Glutamatergic neuron (in vitro differentiated cells): ENCODE results near the gene LAMC2. TPM values are rescaled to one million over a fixed set of nuclear protein-coding genes. Genes with fewer than 3 reads are reported as not detected.
A peak's percentile ranks its signal among the peaks of the same experiment; 100 is the strongest.

Experiments used
- DNase-seq: peaks from one replicate; pipeline ENCODE4 v3.0.0; 2022
- H3K27ac Mint-ChIP-seq: one replicate; pipeline ENCODE4 v1.8.0; 2020; ENCODE audit warnings: mild to moderate bottlenecking, mixed read lengths, inconsistent platforms; ENCODE audit not compliant: unreplicated experiment
- H3K27me3 Mint-ChIP-seq: one replicate; pipeline ENCODE4 v1.8.0; 2020; ENCODE audit warnings: mild to moderate bottlenecking, moderate library complexity, mixed read lengths, inconsistent platforms; ENCODE audit not compliant: unreplicated experiment
- H3K36me3 Mint-ChIP-seq: one replicate; pipeline ENCODE4 v1.8.0; 2020; ENCODE audit warnings: mild to moderate bottlenecking, mixed read lengths, inconsistent platforms; ENCODE audit not compliant: unreplicated experiment
- H3K4me1 Mint-ChIP-seq: one replicate; pipeline ENCODE4 v1.8.0; 2020; ENCODE audit warnings: mild to moderate bottlenecking, low read depth, mixed read lengths, inconsistent platforms; ENCODE audit not compliant: unreplicated experiment
- H3K4me3 Mint-ChIP-seq: one replicate; pipeline ENCODE4 v1.8.0; 2020; ENCODE audit warnings: mild to moderate bottlenecking, mixed read lengths, inconsistent platforms; ENCODE audit not compliant: unreplicated experiment
- H3K9me3 Mint-ChIP-seq: one replicate; pipeline ENCODE4 v1.8.0; 2020; ENCODE audit warnings: mild to moderate bottlenecking, moderate library complexity, mixed read lengths, inconsistent platforms; ENCODE audit not compliant: unreplicated experiment
- CTCF ChIP-seq: fragments of 200-600 bp; sonication (generic); IDR thresholded peaks from one replicate; pipeline ENCODE4 v1.5.0; 2021; ENCODE audit not compliant: partially characterized antibody, unreplicated experiment
- long read RNA-seq: library from polyadenylated mRNA; unstranded; transcript quantifications from one replicate; pipeline ENCODE4 v2.0.0, GENCODE V29; 2020; ENCODE audit not compliant: unreplicated experiment
- total RNA-seq: library from RNA; stranded (reverse); fragmentation: NEBNext Ultra II Directional; extraction: Animal tissue kit (Norgen Biotek cat#: 25700); gene quantifications from one replicate; pipeline ENCODE4 v1.2.1, GENCODE V29; 2021; ENCODE audit not compliant: unreplicated experiment

The LAMC2 gene
- total RNA-seq, result 2.8 TPM
- long read RNA-seq, partial matches to known transcripts, result 1 of 1 reads
- long read RNA-seq, other reads (novel, unspliced or antisense), result 0 of 1 reads

- TF ChIP-seq CTCF, result no peak
- H3K27me3 Mint-ChIP-seq, result peaks cover 2% of the 10 kb centered on the region
- peaks cover 3% of the 10 kb centered on the region for H3K9me3 Mint-ChIP-seq
- peak; percentile 75 for DNase-seq
- H3K4me1 Mint-ChIP-seq, result peaks cover 2% of the 10 kb centered on the region
- no peak within 1 kb of the TSS for H3K27ac Mint-ChIP-seq
- H3K36me3 Mint-ChIP-seq, result no peaks in the 10 kb centered on the region
- peak within 1 kb of the TSS; percentile 86 for H3K4me3 Mint-ChIP-seq
Measured at GRCh38 chr1:183185941-183186490, at the start of gene LAMC2. LAMC2 (plus strand) TSS chr1:183186264; CDS start chr1:183186353, 89 bp downstream.

GRCh38 chr1:183137782-183138181 lies 48.3 kb upstream of the LAMC2 start:
- Mint-ChIP-seq H3K9me3 (no peaks in the 10 kb centered on the region), H3K27ac (no peak overlapping the region), H3K36me3 (no peaks in the 10 kb centered on the region), H3K4me1 (no peaks in the 10 kb centered on the region), H3K4me3 (no peak overlapping the region), H3K27me3 (no peaks in the 10 kb centered on the region)
- no peak for DNase-seq
- no peak for TF ChIP-seq CTCF

- no peaks in the 10 kb centered on the region for H3K36me3 Mint-ChIP-seq
- H3K4me3 Mint-ChIP-seq, result no peak overlapping the region
- no peaks in the 10 kb centered on the region for H3K27me3 Mint-ChIP-seq
- no peak for TF ChIP-seq CTCF
- no peak for DNase-seq
- no peak overlapping the region for H3K27ac Mint-ChIP-seq
- H3K4me1 Mint-ChIP-seq, result no peaks in the 10 kb centered on the region
- no peaks in the 10 kb centered on the region for H3K9me3 Mint-ChIP-seq
Measured at GRCh38 chr1:183138301-183138700, 47.8 kb upstream of the LAMC2 start.

GRCh38 chr1:183139281-183139942 lies 46.7 kb upstream of the LAMC2 start:
- H3K27me3 Mint-ChIP-seq, result no peaks in the 10 kb centered on the region
- H3K27ac Mint-ChIP-seq, result no peak overlapping the region
- no peak overlapping the region for H3K4me3 Mint-ChIP-seq
- DNase-seq, result no peak
- no peaks in the 10 kb centered on the region for H3K9me3 Mint-ChIP-seq
- no peak for TF ChIP-seq CTCF
- H3K4me1 Mint-ChIP-seq, result no peaks in the 10 kb centered on the region
- H3K36me3 Mint-ChIP-seq, result no peaks in the 10 kb centered on the region

GRCh38 chr1:183140633-183141032 lies 45.4 kb upstream of the LAMC2 start:
- Mint-ChIP-seq H3K4me3 (no peak overlapping the region), H3K9me3 (no peaks in the 10 kb centered on the region)

More at GRCh38 chr1:183140633-183141032, 45.4 kb upstream of the LAMC2 start:
- no peak for TF ChIP-seq CTCF
- Mint-ChIP-seq H3K4me1 (no peaks in the 10 kb centered on the region), H3K27me3 (no peaks in the 10 kb centered on the region), H3K36me3 (no peaks in the 10 kb centered on the region), H3K27ac (no peak overlapping the region)
- no peak for DNase-seq
